T-helper 1 cell treated with Interleukin-12 subunit alpha and Interleukin-12 subunit beta and Interleukin-4 antibody, amounts not matched to agents 30 ng/mL and 1 ng/mL, for 36 hours (primary cell): ENCODE data around the gene PRR33. TPM values are rescaled to one million over a fixed set of nuclear protein-coding genes. Genes with fewer than 3 reads are reported as not detected.

Experiments used
- intact Hi-C: fragments of 100-400 bp; cut with micrococcal nuclease; formaldehyde crosslinking; loops from one replicate; pipeline ENCODE4 v1.15.1; 2024
- total RNA-seq: library from RNA; stranded (reverse); gene quantifications from 2 replicates; pipeline ENCODE4 v1.2.3, GENCODE V29; 2022

PRR33 gene
- total RNA-seq, 1 donor from 2014 or later: not detected

DNA sequence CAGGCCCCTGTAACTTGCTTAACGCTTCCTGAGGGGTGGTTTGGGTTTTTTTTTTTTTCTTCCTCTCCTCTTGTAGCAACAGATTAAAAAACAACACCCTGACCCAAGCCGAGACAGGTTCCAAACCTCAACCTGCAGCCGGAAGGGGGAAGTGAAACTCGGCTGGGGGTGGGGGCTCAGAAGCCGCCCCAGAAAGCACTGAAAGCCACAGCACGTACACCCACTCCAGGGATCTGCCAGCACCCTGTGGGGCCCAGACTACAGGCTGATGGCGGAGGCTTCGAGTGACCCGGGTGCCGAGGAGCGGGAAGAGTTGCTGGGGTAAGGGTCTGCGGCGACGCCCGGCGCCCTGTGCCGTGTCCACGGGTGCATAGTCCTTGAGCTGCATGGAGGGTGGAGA, 38.8 kb downstream of the PRR33 start, which contains the start of gene LSP1:
Gene LSP1 (plus strand): TSS at position 208 of the 400 bp plus-strand sequence. CDS start 61 bp downstream, at position 269.
- intact Hi-C loops: loop anchor here (1.0 to 5.0 kb wide), 11 partner anchors 16 to 1646 kb away; partner anchors contain the start of genes BET1L, RIC8A, TNNT3 and TSSC4

DNA sequence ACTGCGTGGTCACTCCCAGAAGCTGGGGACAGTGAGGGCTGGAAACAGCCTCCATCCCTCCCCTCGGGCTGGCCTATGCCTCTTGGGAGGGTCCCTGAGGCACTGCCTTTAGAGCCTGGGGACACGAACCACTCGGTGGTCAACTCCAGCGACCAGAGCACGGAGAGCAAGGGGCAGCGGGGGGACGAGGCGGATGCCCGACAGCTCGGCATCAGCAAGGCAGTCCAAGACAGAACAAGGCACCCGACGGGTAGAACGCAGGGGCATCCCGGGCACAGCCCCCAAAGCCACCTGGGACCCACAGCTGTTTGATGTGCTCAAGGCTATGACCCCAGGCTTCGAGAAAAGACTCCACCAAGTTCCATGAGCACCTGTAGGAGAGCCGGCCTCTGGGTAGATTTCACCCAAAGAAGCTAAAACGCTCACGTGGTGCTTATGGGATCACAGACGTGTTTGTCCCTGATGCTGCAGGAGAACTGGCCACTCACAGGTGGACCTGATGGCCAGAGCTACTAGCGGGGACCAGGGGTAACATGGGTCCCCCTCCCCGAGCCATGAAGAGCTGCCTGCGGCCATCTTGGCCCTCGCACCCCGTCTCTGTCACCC, 39.3 kb downstream of the PRR33 start:
- intact Hi-C loops: loop anchor here (1.0 to 5.0 kb wide), 7 partner anchors 37 to 1645 kb away; partner anchors contain the start of genes BET1L, RIC8A and TNNT3

DNA sequence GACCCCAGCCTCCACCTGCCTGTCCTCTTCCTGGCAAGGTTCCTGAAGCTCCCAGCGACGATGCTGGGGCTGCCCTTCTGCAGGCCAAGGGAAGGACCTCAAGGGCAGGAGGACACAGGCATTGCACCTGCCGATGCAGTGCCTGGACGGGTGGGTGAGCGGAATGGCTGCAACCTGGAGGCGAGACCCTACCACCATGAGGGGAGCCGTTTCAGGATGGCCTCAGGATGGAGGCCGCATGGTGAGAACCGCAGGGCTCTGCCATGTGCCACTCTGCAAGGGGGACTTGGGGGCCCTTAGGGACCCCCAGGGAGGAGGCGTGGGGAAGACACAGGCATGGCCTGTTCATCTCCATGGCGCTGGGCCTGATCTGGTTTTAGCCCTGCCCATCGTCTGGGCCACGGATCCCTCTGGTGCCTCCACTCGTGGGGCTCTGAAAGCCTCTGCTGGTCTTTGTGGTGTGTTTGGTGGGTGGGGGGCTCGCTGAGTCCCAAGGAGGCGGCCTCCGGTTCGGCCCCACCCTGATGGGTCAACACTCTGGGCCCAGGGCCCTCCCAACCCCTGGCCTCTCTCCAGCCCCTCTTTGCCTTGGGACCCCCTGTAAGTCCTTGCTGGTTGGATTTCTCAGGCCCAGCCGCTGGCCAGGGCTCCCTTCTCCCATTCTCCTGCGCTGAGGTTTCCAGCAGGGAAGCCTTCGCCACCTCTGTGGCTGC, 40.1 kb downstream of the PRR33 start:
- intact Hi-C loops: loop anchor here (1.0 to 5.0 kb wide), 7 partner anchors 38 to 1644 kb away; partner anchors contain the start of genes BET1L, RIC8A and TNNT3

DNA sequence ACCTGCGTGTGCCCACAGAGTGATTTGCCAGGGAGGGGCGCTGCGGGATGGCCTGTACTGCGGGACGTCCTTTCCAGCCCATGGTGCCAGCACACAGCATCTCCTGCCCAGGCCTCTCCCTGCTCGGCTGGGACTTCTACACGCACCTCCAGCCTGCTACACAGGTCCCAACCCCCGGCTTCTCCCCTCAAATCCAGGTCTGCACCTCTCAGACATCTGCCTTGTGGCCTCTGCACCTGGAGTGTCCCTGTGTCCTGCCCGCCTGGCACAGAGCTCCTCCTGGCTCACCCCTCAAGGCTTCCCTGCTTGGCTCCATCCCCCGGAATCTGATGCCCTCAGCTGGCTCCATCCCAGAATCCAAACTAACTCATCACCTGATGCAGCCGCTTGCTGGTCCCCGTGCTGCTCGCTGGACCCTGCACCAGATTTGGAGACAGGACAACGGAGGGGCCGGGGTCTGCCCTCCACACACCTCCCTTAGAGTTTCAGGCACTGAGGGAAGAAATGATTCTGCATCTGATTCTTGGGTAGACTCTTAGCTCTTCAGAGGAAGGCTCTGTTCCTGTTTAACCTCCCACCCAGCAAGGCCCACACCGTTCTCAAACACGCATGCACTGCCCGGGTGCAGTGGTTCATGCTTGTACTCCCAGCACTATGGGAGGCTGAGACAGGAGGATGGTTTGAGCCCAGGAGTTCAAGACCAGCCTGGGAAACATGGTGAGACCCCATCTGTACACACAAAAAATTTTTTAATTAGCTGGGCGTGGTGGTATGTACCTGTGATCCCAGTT, 42.9 kb downstream of the PRR33 start:
- intact Hi-C loops: no loop called here

DNA sequence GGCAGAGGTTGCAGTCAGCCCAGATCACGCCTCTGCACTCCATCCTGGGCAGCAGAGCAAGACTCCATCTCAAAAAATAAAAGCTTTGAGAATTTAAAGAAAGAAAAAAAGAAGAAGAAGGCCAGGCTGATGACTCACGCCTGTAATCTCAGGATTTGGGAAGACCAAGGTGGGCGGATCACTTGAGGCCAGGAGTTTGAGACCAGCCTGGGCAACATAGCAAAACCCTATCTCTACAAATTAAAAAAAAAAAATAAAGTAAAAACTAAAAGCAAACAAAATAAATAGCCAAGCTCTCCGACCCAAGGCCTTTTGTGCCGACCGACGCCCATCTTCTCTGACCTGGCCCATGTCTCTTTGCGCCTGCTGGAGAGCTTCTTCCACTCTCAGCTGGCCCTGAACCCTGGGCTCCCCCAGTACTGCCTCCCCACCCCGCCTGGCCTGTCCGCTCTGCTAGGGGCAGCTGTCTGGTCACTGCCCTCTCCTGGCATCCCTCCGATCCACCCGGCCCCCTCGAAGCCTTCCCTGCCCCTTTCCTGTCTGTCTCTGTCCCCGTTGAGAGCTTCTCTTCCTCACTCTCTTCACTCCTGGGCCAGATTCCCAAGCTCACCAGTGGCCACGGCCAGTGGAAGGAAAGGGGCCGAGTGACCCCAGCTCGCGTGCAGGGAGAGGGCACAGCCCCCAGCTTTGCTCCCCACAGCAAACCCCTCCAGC, 43.6 kb downstream of the PRR33 start:
- intact Hi-C loops: no loop called here

DNA sequence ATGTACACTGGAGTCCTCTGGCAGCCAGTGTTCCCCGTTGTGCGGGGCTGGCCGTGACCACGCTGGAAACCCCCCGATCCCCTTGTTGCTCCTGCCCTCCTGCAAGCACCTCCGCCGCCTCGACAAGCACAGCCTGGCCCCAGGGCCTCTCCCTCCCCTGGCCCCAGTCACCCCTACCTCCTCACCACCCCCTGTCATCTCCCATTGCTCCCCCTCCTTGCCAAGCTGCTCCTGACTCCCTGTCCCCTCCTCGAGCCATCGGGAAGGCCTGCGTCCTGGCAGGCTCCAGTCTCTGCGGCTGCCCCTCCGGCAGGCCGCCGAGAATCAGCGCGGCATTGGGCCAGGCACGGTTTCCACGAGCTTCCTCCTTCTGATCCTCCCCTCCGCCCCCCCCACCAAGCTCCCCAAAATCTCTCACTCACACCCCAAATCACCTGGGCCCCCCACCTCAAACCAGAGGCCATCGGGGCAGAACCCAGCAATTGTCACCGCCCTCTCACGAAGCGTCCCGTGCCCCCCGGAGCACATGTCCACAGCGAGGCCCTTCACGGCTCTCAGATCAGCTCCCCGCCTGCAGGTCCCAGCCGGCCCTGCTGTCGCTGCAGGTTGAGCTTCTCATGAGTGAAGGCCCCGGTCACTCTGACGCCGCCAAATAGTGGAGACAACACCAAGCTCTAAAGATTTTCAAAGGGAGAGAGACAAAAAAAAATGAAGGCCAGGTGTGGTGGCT, 44.5 kb downstream of the PRR33 start:
- intact Hi-C loops: no loop called here

DNA sequence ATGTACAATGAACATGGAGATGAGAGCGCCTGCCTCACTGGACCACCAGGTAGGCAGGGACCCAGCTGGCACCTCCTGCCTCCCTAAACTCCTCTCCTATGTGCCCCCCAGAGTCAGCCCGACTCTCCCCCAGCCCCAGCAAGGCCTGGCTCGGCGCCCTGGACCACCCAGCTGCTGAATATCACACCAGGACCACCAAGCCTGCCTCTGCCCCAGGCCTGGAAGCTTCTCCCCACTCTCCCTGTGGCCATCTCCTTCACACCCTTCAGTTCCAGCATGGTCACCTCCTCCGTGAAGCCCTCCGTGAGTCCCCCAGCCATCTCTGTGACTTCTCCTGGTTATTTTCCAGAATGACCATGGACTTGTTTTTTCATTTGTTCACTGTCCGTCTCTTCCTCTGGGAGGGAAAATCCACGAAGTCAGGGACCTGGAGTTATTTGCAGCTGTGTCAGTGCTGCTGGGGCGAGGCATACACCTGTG, 45.2 kb downstream of the PRR33 start:
- intact Hi-C loops: no loop called here

DNA sequence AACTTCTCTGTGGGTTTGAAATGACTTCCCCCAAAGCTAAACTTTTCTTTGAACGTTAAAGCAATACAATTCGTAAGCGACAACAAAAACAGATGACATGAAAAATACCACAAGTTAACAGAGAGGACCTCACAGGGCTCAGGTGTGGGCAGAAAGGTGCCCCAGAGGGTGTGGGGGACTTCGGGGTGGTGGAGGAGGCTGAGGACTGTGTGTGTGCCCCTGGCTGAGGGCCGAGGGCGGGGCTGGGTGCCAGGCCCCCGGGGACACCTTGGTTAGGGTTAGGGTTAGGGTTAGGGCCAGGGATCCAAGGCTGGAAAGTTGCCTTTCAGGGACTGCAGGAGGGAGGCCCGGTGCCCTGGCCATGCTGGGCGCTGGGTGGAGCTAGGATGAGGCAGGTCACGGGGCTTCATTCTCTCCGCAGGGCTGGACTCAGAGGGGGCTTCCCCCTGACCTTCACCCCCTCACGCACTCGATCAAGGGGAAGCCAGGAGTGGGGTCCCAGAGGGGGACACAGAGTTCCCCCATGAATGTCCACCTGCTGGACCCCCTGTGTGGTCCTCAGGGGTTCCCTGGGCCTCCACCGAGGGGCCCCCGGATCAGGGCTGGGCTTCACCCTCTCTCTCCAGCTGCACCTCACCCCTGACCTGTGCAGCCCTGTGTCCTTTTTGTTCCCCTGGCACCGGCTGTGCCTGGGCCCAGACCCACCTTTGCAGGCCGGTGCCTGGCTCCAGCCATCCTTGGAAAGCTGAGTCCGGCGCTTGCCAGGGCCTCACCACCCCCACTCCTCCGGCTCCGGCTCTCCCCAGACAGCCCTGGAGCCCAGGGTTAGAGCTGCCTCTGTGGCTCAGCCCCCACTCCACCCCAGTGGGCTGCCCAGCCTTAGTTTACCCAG, 45.9 kb downstream of the PRR33 start:
- intact Hi-C loops: no loop called here

DNA sequence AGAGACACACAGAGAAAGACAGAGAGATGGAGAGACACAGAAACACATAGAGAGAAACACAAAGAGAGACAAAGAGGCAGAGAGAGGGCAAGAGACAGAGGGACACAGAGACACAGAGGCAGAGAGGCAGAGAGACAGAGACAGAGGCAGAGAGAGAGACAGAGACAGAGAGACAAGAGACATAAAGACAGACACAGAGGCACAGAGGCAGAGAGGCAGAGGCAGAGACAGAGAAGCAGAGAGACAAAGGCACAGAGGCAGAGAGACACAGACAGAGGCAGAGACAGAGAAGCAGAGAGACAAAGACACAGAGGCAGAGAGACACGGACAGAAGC, 46.6 kb downstream of the PRR33 start:
- intact Hi-C loops: no loop called here

DNA sequence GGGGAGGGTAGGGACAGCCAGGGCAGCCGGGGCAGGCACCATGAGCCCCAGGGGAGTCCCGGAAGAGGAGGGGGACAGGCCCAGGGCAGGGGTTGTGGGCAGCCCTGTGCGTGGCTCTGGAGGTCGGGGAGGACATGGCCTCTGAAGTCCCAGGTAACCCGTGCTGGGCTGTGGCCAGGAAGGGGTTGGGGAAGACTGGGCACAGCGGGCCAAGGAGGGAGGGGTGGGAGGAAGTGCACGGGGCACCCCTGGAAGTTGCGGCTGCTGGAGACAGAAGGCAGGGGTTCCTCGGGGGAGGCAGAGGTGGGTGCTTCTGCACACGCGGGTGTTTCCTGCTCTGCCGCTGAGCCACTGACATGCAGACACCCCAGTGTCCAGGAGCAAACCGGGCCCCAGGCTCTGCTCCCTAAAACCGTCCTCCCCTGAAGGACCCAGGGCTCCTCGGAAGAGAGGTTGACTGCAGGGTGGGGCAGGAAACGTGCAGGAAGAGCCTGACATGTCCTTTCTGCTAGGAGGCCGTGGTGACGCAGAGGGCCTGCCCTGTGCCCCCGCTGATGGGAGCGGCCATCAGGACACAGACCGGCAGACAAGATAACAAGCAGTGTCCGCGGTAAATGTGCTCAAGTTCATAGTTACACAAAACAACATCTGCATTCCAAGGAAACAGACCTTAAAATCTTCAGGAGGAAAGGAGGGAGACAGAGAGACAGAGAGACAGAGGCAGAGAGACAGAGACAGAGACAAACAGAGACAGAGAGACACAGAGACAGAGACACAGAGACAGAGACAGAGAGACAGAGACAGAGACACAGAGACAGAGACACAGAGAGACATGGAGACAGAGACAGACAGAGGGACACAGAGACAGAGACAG, 47.2 kb downstream of the PRR33 start:
- intact Hi-C loops: no loop called here

DNA sequence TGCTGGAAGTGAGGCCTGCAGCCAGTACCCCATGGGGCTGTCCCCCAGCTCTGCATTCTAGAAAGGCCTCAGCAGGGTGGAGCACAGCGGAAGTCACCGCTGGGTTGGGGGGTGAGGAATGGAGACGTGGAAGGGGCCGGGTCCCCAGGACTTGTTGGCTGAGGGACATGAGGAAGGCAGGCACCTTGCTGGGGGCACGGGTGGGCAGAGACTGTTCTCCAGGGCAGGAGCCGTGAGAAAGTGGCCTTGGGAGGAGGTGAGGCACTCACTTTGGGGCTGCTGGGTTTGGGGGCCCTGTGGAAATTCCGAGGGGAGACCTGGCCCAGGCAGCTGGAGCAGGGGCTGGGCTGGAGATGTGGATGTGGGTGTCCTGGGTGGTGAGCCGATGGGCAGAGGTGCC, 47.9 kb downstream of the PRR33 start:
- intact Hi-C loops: no loop called here

DNA sequence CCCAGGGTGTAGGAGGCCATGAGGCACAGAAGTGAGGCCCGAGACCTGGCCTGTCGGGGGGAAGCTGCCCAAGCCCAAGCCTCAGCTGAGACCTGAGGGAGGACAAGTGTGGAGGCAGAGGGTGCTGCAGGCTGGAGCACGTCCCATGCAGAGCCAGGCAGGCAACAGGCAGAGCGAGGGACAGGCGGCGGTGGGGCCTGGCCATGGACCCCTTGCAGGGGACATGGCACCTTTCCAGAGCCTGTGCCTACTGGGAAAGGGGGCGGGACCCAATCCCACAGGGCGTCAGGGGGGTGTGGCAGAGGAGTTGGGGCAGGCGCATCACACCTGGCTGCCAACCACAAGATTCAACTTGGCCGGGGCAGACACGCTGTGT, 48.6 kb downstream of the PRR33 start:
- intact Hi-C loops: no loop called here

DNA sequence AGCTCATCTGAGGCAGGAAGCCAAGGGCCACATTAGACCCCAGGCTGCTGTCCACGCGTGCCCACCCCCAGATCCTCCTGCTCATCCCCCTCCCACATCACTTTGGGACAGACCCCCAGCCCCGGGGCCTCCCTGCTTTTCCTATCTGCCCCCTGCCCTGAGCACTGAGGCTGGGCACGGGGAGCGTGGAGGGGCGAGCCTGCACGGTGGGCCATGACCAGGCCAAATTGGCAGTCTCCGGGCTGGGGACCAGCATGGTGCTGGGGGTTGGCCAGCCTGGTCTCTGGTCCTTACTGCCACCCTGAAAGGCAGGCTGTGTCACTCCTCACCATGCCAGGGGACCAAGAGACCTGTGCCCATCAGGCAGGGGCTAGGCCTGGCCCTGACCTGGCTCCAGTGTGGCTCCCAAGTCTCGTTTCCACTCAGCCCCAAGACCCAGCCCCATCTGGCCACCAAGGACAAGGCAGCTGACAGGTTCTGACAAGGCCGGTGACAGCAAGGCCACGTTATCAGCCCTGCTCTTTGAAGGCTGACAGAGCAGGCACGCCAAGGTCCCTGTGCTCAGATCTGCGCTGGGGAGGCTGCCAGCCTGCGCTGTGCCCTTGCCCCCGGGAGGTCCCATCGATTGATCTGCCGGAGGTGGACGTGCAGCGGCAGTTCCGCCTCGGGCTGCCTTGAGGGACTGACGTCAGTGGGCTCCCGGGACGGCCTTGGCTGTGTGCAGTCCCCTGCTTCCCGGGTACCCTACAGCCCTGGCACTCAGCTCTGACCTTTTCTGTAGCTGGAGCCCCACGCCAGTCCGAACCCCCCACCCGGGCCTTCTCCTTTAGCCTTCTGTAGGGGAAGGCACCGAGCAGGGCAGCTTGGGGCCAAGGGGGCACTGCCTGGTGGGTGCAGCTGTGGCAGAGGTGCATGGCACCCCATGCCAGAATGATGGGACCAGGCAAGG, 49.3 kb downstream of the PRR33 start:
- intact Hi-C loops: no loop called here

DNA sequence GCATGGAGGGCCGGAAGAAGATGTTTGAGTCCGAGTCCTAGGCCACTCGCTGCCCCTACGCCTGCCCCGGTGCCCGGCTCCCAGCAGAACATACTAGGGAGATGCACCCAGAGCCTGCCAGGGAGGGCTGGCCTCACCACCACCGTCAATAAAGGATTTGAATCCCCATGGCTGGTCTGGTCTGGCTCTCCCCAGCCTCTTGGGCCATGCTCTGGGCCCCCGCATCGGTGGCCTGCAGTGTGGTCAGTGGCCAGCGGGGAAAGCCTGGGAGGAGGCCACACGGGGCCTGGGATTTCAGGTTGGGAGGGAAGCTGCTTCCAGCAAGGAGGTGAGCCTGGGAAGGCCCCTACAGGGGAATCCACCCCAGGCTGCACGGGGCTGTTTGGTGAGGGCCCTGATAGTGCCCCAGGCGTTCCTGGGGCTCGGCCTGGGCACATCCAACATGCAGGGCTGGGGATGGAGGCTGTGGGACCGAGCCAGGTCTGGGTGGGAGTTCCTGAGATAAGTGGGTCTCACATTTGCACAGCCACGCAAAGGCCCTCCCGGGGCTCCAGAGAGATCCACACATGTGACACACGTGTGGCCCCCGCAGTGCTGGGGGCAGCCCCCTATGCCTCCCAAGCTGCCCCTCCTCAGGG, 50.1 kb downstream of the PRR33 start:
- intact Hi-C loops: no loop called here

DNA sequence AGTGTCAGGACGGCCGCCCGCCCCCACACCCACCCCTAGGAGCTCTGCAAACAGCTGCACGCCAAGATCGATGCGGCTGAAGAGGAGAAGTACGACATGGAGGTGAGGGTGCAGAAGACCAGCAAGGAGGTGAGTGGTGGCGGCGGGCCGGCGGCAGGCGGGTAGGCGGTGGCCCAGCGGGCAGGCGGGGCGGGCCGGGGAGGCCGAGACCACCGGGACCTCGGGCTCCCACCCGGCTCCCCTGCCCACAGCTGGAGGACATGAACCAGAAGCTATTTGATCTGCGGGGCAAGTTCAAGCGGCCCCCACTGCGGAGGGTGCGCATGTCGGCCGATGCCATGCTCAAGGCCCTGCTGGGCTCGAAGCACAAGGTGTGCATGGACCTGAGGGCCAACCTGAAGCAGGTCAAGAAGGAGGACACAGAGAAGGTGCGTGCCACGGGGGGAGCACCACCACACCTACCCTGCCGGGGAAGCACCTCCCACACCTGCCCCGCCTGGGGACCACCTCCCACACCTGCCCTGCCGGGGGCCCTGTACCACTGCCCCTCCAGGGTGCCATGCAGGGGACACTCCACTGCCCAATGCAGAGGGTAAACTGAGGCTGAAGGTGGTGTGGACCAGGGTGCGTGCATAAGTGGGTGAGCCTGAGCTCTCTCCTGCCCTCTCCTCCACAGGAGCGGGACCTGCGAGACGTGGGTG, 50.8 kb downstream of the PRR33 start:
- intact Hi-C loops: no loop called here
